ENCODE measurements around the gene ANKRD66. TPM values are rescaled to one million over a fixed set of nuclear protein-coding genes. Genes with fewer than 3 reads are reported as not detected.

Gene ANKRD66
- total and polyA plus RNA-seq, 4 experiments from 2014 or later, result not detected

Other genes with a start within 250 kb of the ANKRD66 start
- not detected for gene CYP39A1, start 94.1 kb upstream of the ANKRD66 start, total RNA-seq
- gene CYP39A1, start 94.1 kb upstream of the ANKRD66 start, polyA plus RNA-seq, result not detected
- gene SLC25A27, start 94.0 kb upstream of the ANKRD66 start, total RNA-seq, result 1 to 10 TPM; 2.3 to 2.6 TPM
- gene SLC25A27, start 94.0 kb upstream of the ANKRD66 start, polyA plus RNA-seq, result not detected
- gene TDRD6, start 59.0 kb upstream of the ANKRD66 start, total RNA-seq, result under 1 TPM in 1 of 2 experiments, not detected in 1; 0.25 TPM
- not detected for gene TDRD6, start 59.0 kb upstream of the ANKRD66 start, polyA plus RNA-seq
- 10 to 100 TPM; 11.1 to 12.7 TPM for gene PLA2G7, start 11.6 kb upstream of the ANKRD66 start, total RNA-seq
- not detected for gene PLA2G7, start 11.6 kb upstream of the ANKRD66 start, polyA plus RNA-seq
- not detected for gene MEP1A, start 46.5 kb downstream of the ANKRD66 start, total RNA-seq
- not detected for gene MEP1A, start 46.5 kb downstream of the ANKRD66 start, polyA plus RNA-seq
- not detected for gene ADGRF5, start 175.0 kb downstream of the ANKRD66 start, total RNA-seq
- not detected for gene ADGRF5, start 175.0 kb downstream of the ANKRD66 start, polyA plus RNA-seq